Fibroblast of the aortic adventitia (primary cell): ENCODE measurements around the gene RUNX1. TPM values are rescaled to one million over a fixed set of nuclear protein-coding genes. Genes with fewer than 3 reads are reported as not detected.
A peak's percentile ranks its signal among the peaks of the same experiment; 100 is the strongest.

Source experiments
- DNase-seq: peaks from one replicate; pipeline ENCODE4 v3.0.0-alpha.2; 2010; ENCODE audit warnings: low read depth
- H3K4me3 ChIP-seq: 2 replicates; pipeline ENCODE4 v1.5.1; 2011; ENCODE audit warnings: low read depth, mild to moderate bottlenecking, control low read depth, low read length, moderate library complexity
- CTCF ChIP-seq: IDR thresholded peaks from 2 replicates; pipeline ENCODE4 v1.5.1; 2011; ENCODE audit warnings: mild to moderate bottlenecking, low read length, control low read depth, inconsistent platforms; ENCODE audit not compliant: insufficient read depth
- total RNA-seq: library from RNA; depleted of rRNA; stranded (reverse); fragments of >200 nt; gene quantifications from 2 replicates; pipeline ENCODE4 v1.2.3, GENCODE V29; 2012; ENCODE audit warnings: low replicate concordance

The RUNX1 gene
- total RNA-seq, 1 donor = 28.0 TPM

- no peak for DNase-seq
- no peak overlapping the region for H3K4me3 ChIP-seq
- TF ChIP-seq CTCF = no peak
Observed at GRCh38 chr21:35015435-35016024, 33.6 kb downstream of the RUNX1 start.

GRCh38 chr21:35014302-35015041, 34.6 kb downstream of the RUNX1 start:
- no peak for TF ChIP-seq CTCF
- no peak overlapping the region for H3K4me3 ChIP-seq
- DNase-seq = no peak

GRCh38 chr21:35011681-35012080, 37.4 kb downstream of the RUNX1 start:
- no peak for TF ChIP-seq CTCF
- DNase-seq = peak; percentile 38
- no peak overlapping the region for H3K4me3 ChIP-seq

- TF ChIP-seq CTCF = no peak
- DNase-seq = no peak
- H3K4me3 ChIP-seq = no peak overlapping the region
Observed at GRCh38 chr21:35010447-35010846, 38.7 kb downstream of the RUNX1 start.

GRCh38 chr21:35007348-35007747, 41.8 kb downstream of the RUNX1 start:
- no peak for DNase-seq
- TF ChIP-seq CTCF = no peak
- H3K4me3 ChIP-seq = no peak overlapping the region

GRCh38 chr21:35006771-35007170, 42.3 kb downstream of the RUNX1 start:
- TF ChIP-seq CTCF = no peak
- no peak for DNase-seq
- no peak overlapping the region for H3K4me3 ChIP-seq
